Astrocyte (in vitro differentiated cells and primary cell): Measurements from ENCODE around the gene CELF5. TPM values are rescaled to one million over a fixed set of nuclear protein-coding genes. Genes with fewer than 3 reads are reported as not detected.
"Not testable (repeated sequence)": the region's sequence is repeated elsewhere in the genome, so short reads cannot be mapped to it uniquely, and the experiment has no call there.

Experiments
- DNase-seq: peaks from one replicate; pipeline ENCODE4 v3.0.0-alpha.2; 2010; ENCODE audit warnings: low read depth
- FAIRE-seq: peaks from 2 replicates; lab custom pipeline; 2011; peaks lifted over from hg19 to GRCh38; lab: Jason Lieb, UNC
- H2AFZ ChIP-seq: 2 replicates; pipeline ENCODE4 v1.6.0; 2012; ENCODE audit warnings: low read depth, low read length, inconsistent platforms
- H3K27ac ChIP-seq: 2 replicates; pipeline ENCODE4 v1.5.1; 2011; ENCODE audit warnings: low read depth, low read length, inconsistent platforms
- H3K27me3 ChIP-seq: 2 replicates; pipeline ENCODE4 v1.6.0; 2011; ENCODE audit warnings: low read length, inconsistent platforms; ENCODE audit not compliant: insufficient read depth
- H3K36me3 ChIP-seq: 2 replicates; pipeline ENCODE4 v1.5.1; 2011; ENCODE audit warnings: low read length, inconsistent platforms; ENCODE audit not compliant: insufficient read depth
- H3K4me1 ChIP-seq: 2 replicates; pipeline ENCODE4 v1.5.1; 2011; ENCODE audit warnings: low read length, inconsistent platforms; ENCODE audit not compliant: insufficient read depth
- H3K4me2 ChIP-seq: 2 replicates; pipeline ENCODE4 v1.6.0; 2012; ENCODE audit warnings: low read length, inconsistent platforms
- H3K4me3 ChIP-seq: 2 replicates; pipeline ENCODE4 v1.5.1; 2011; ENCODE audit warnings: low read depth, mild to moderate bottlenecking, low read length, inconsistent platforms; ENCODE audit not compliant: insufficient read depth
- H3K79me2 ChIP-seq: 2 replicates; pipeline ENCODE4 v1.6.0; 2012; ENCODE audit warnings: mild to moderate bottlenecking, low read length, inconsistent platforms; ENCODE audit not compliant: insufficient read depth
- H3K9ac ChIP-seq: 2 replicates; pipeline ENCODE4 v1.6.0; 2012; ENCODE audit warnings: mild to moderate bottlenecking, low read length, inconsistent platforms
- H3K9me3 ChIP-seq: 2 replicates; pipeline ENCODE4 v1.5.1; 2012; ENCODE audit warnings: low read depth, mild to moderate bottlenecking, low read length, inconsistent platforms; ENCODE audit not compliant: insufficient read depth
- H4K20me1 ChIP-seq: 2 replicates; pipeline ENCODE4 v1.6.0; 2012; ENCODE audit warnings: low read length, inconsistent platforms; ENCODE audit not compliant: insufficient read depth
- H3K27ac Mint-ChIP-seq: one replicate; pipeline ENCODE4 v1.8.0; 2021; ENCODE audit warnings: mild to moderate bottlenecking, mixed read lengths; ENCODE audit not compliant: unreplicated experiment
- H3K27me3 Mint-ChIP-seq: one replicate; pipeline ENCODE4 v1.8.0; 2021; ENCODE audit warnings: low read depth, mixed read lengths; ENCODE audit not compliant: unreplicated experiment
- H3K36me3 Mint-ChIP-seq: one replicate; pipeline ENCODE4 v1.8.0; 2021; ENCODE audit warnings: low read depth, mixed read lengths; ENCODE audit not compliant: unreplicated experiment
- H3K4me1 Mint-ChIP-seq: one replicate; pipeline ENCODE4 v1.8.0; 2021; ENCODE audit warnings: low read depth, mixed read lengths; ENCODE audit not compliant: unreplicated experiment
- H3K4me3 Mint-ChIP-seq: one replicate; pipeline ENCODE4 v1.8.0; 2021; ENCODE audit warnings: mild to moderate bottlenecking, moderate library complexity, mixed read lengths; ENCODE audit not compliant: unreplicated experiment
- H3K9me3 Mint-ChIP-seq: one replicate; pipeline ENCODE4 v1.8.0; 2021; ENCODE audit warnings: mild to moderate bottlenecking, mixed read lengths; ENCODE audit not compliant: unreplicated experiment
- EZH2 ChIP-seq: IDR thresholded peaks from 2 replicates; pipeline ENCODE4 v1.6.1; 2012; ENCODE audit warnings: mild to moderate bottlenecking, low read length, inconsistent platforms; ENCODE audit not compliant: insufficient read depth
- total RNA-seq: library from RNA; stranded (reverse); gene quantifications from 2 replicates; pipeline ENCODE4 v1.2.1, GENCODE V29; 2021
- TF ChIP-seq, protein P1 (sequence below): IDR thresholded peaks from 2 replicates; pipeline ENCODE4 v1.5.1; 2011; ENCODE audit warnings: low read depth, mild to moderate bottlenecking, inconsistent platforms, low read length, moderate library complexity; ENCODE audit not compliant: insufficient read depth

Gene CELF5
- total RNA-seq, 1 donor from 2014 or later = 1.2 TPM

DNA sequence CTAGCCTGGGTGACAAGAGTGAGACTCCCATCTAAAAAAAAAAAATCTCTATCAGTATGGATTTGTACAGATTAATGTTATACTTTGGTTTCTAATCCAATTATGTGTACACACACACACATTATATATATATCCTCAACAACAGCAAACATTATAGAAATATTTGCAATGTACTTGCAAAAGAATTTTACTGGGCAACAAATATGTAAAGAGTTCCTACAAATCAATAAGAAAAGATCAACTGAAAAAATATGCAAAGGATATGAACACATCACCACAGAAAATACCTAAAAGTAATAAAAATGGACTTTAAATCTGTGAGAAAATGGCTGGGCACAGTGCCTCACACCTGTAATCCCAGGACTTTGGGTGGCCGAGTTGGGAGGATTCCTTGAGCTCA, 101.0 kb downstream of the CELF5 start:
- no peaks in the 10 kb centered on the region for H4K20me1 ChIP-seq
- no peaks in the 10 kb centered on the region for H3K36me3 Mint-ChIP-seq

DNA sequence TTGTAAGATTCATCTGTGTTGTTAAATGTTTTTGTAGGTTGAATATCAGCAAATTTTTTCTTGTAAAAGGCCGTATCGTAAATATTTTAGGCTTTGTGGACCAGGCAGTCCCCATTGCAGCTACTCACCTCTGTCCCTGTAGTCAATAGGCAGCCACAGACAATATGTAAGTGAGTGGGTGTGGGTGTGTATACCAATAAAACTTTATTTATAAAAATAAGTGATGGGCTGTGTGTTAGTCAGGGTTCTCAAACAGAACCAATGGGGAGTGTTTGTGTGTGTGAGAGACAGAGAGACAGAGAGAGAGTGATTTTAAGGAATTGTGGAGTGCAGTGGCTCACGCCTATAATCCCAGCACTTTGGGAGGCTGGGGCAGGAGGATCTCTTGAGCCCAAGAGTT, 104.3 kb downstream of the CELF5 start:
- DNase-seq (no peak), FAIRE-seq (no peak)
- Histone ChIP-seq H3K4me3 (no peak overlapping the region), H3K9me3 (no peaks in the 10 kb centered on the region), H3K4me1 (no peaks in the 10 kb centered on the region), H3K79me2 (no peaks in the 10 kb centered on the region), H3K9ac (no peak overlapping the region), H2AFZ (no peak overlapping the region), H3K36me3 (no peaks in the 10 kb centered on the region), H3K27ac (no peak overlapping the region), H3K27me3 (peaks cover 3% of the 10 kb centered on the region), H3K4me2 (no peak overlapping the region), H4K20me1 (no peaks in the 10 kb centered on the region)
- no peak overlapping the region for H3K27ac Mint-ChIP-seq
- H3K9me3 Mint-ChIP-seq = peaks cover 3% of the 10 kb centered on the region
- TF ChIP-seq, protein P1, sequence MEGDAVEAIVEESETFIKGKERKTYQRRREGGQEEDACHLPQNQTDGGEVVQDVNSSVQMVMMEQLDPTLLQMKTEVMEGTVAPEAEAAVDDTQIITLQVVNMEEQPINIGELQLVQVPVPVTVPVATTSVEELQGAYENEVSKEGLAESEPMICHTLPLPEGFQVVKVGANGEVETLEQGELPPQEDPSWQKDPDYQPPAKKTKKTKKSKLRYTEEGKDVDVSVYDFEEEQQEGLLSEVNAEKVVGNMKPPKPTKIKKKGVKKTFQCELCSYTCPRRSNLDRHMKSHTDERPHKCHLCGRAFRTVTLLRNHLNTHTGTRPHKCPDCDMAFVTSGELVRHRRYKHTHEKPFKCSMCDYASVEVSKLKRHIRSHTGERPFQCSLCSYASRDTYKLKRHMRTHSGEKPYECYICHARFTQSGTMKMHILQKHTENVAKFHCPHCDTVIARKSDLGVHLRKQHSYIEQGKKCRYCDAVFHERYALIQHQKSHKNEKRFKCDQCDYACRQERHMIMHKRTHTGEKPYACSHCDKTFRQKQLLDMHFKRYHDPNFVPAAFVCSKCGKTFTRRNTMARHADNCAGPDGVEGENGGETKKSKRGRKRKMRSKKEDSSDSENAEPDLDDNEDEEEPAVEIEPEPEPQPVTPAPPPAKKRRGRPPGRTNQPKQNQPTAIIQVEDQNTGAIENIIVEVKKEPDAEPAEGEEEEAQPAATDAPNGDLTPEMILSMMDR = no peak
- no peak for TF ChIP-seq EZH2
- H3K36me3 Mint-ChIP-seq = no peaks in the 10 kb centered on the region
- peaks cover 49% of the 10 kb centered on the region for H3K27me3 Mint-ChIP-seq
- no peaks in the 10 kb centered on the region for H3K4me1 Mint-ChIP-seq
- H3K4me3 Mint-ChIP-seq = no peak overlapping the region

More for the DNA sequence above, 101.0 kb downstream of the CELF5 start:
- Histone ChIP-seq H3K79me2 (no peaks in the 10 kb centered on the region), H3K27me3 (peaks cover 8% of the 10 kb centered on the region), H3K9ac (no peak overlapping the region), H3K4me1 (peaks cover under 1% of the 10 kb centered on the region), H3K9me3 (no peaks in the 10 kb centered on the region), H3K27ac (no peak overlapping the region), H3K4me2 (no peak overlapping the region), H2AFZ (no peak overlapping the region), H3K4me3 (no peak overlapping the region), H3K36me3 (no peaks in the 10 kb centered on the region)
- Mint-ChIP-seq H3K27me3 (peaks cover 51% of the 10 kb centered on the region), H3K9me3 (peaks cover 3% of the 10 kb centered on the region), H3K4me1 (no peaks in the 10 kb centered on the region), H3K4me3 (no peak overlapping the region), H3K27ac (no peak overlapping the region)
- DNase-seq (no peak), FAIRE-seq (no peak)
- TF ChIP-seq, protein P1 = no peak
- no peak for TF ChIP-seq EZH2

DNA sequence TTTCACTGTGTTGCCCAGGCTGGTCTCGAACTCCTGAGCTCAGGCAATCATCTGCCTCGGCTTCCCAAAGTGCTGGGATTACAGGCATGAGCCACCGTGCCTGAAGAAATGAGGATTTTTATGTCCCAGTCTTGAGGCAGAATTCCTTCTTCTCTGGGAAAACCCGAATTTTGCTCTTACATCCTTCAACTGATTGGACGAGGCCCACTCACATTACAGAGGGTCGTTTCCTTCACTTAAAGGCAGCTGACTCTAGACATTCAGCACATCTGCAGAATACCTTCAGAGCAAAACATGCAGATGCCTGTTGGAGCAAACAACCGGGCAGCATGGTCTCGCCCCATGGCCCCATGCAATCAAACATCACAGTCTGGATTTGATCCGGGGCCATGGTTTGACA, 105.6 kb downstream of the CELF5 start:
- no peaks in the 10 kb centered on the region for H3K36me3 ChIP-seq
- Mint-ChIP-seq H3K27ac (no peak overlapping the region), H3K4me3 (no peak overlapping the region), H3K9me3 (peaks cover 3% of the 10 kb centered on the region), H3K27me3 (peaks cover 52% of the 10 kb centered on the region), H3K36me3 (no peaks in the 10 kb centered on the region), H3K4me1 (no peaks in the 10 kb centered on the region)
- H3K27me3 ChIP-seq = peaks cover 3% of the 10 kb centered on the region
- H3K4me3 ChIP-seq = no peak overlapping the region
- no peak overlapping the region for H3K9ac ChIP-seq
- TF ChIP-seq, protein P1 = no peak
- no peak for TF ChIP-seq EZH2
- no peak overlapping the region for H2AFZ ChIP-seq
- H3K4me2 ChIP-seq = no peak overlapping the region
- H3K79me2 ChIP-seq = no peaks in the 10 kb centered on the region
- no peak overlapping the region for H3K27ac ChIP-seq
- no peak for DNase-seq
- no peaks in the 10 kb centered on the region for H3K4me1 ChIP-seq
- no peaks in the 10 kb centered on the region for H3K9me3 ChIP-seq
- FAIRE-seq = no peak
- no peaks in the 10 kb centered on the region for H4K20me1 ChIP-seq

DNA sequence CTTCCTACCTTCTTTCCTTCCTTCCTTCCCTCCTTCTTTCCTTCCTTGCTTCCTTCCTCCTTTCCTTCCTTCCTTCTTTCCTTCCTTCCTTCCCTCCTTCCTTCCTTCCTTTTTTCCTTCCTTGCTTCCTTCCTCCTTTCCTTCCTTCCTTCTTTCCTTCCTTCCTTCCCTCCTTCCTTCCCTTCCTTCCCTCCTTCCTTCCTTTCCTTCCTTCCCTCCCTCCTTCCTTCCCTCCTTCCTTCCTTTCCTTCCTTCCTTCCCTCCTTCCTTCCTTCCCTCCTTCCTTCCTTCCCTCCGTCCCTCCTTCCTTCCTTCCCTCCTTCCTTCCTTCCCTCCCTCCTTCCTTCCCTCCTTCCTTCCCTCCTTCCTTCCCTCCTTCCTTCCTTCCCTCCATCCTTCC, 107.8 kb downstream of the CELF5 start:
- H3K27me3 ChIP-seq, H3K79me2 ChIP-seq, FAIRE-seq, H3K36me3 ChIP-seq, H3K9ac ChIP-seq, H3K27ac Mint-ChIP-seq, H3K36me3 Mint-ChIP-seq, H4K20me1 ChIP-seq, H2AFZ ChIP-seq, H3K4me3 Mint-ChIP-seq, H3K4me1 ChIP-seq, H3K9me3 Mint-ChIP-seq, H3K27ac ChIP-seq, H3K4me2 ChIP-seq, H3K9me3 ChIP-seq, H3K4me1 Mint-ChIP-seq, DNase-seq, H3K4me3 ChIP-seq: not testable (repeated sequence)
- peaks cover 62% of the 10 kb centered on the region for H3K27me3 Mint-ChIP-seq
